OCI-LY3 (cell line): ENCODE data around the gene ZNF768.

Source experiments
- EZH2phosphoT487 ChIP-seq: fragments of 200-600 bp; shearing (Covaris generic); IDR thresholded peaks from 2 replicates; pipeline ENCODE4 v1.6.1; 2018; ENCODE audit warnings: antibody characterized with exemption, mixed run types, low read depth
- TF ChIP-seq, protein P1 (sequence below): fragments of 200-600, 300-600 bp; sonication (generic); IDR thresholded peaks from 2 replicates; pipeline ENCODE4 v1.5.1; 2014; ENCODE audit warnings: antibody characterized with exemption, low read length, low read depth

DNA sequence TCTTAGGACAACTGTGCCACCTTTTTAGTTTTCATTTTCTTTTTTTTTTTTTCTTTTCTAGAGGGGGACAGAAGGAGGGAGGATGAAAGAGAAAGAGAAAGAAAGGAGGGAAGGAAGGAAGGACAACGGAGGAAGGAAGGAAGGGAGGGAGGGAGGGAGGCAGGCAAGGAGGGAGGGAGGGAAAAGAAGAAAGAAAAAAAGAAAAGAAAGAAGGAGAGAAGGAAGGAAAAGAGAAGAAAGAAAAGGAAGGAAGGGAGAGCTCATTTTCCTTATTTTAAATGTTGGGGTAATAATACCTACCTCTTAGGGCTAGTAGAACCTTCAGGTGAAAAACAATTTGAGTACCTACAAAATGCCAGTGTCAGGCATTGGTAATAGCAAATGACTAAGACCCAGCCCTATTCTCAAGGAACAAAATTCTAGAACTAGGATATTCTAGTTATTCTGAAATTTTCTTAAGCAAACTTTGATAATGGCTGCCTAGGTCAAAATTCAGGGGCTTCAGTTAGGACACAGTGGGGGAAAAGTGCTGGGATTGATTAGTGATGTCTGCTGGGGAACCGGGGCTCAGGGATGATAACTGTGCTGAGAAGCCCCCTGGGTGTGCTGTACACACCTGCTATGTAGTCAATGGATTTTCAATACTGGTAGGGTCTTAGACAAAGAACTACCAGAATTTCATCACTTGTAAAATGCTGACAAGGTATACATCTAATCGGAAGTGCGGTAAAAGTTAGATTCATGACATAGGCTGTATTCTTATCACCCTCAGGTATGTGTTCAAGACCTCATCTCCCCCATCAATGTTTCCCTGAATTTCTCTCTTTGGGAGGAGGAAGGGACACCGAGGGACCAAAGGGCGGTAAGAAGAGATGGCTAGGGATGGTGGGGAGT is 22.7 kb downstream of the ZNF768 start:
- TF ChIP-seq EZH2phosphoT487 = no peak
- TF ChIP-seq, protein P1, sequence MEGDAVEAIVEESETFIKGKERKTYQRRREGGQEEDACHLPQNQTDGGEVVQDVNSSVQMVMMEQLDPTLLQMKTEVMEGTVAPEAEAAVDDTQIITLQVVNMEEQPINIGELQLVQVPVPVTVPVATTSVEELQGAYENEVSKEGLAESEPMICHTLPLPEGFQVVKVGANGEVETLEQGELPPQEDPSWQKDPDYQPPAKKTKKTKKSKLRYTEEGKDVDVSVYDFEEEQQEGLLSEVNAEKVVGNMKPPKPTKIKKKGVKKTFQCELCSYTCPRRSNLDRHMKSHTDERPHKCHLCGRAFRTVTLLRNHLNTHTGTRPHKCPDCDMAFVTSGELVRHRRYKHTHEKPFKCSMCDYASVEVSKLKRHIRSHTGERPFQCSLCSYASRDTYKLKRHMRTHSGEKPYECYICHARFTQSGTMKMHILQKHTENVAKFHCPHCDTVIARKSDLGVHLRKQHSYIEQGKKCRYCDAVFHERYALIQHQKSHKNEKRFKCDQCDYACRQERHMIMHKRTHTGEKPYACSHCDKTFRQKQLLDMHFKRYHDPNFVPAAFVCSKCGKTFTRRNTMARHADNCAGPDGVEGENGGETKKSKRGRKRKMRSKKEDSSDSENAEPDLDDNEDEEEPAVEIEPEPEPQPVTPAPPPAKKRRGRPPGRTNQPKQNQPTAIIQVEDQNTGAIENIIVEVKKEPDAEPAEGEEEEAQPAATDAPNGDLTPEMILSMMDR = no peak
